HepG2 (cell line): Measurements from ENCODE around the gene QRICH2. TPM values are rescaled to one million over a fixed set of nuclear protein-coding genes. Genes with fewer than 3 reads are reported as not detected.

Experiments used
- ATAC-seq: fragments of 200-7000 bp; cut with Tn5 transposase; 3 replicates; pipeline ENCODE4 v1.9.1; 2020; ENCODE audit warnings: mild to moderate bottlenecking, moderate library complexity
- BruUV-seq: library from RNA; stranded (reverse); fragments of 400-500 nt; replicated peaks from 2 replicates; lab custom pipeline; 2021; lab: Mats Ljungman, UMichigan
- CTCF ChIA-PET: fragments of 300-600 bp; formaldehyde crosslinking; extraction: SDS; loops from one replicate; lab custom pipeline; 2021; ENCODE audit warnings: low total read pairs, inconsistent platforms, low intra/inter-chr PET ratio; lab: Yijun Ruan, JAX
- POLR2A ChIA-PET: fragments of 350-600 bp; sonication (Branson Sonifier 250); formaldehyde crosslinking; loops from one replicate; lab custom pipeline; 2020; ENCODE audit warnings: antibody characterized with exemption, inconsistent platforms; lab: Yijun Ruan, JAX
- DNase-seq: peaks from one replicate; pipeline ENCODE4 v3.0.0-alpha.2; 2015; ENCODE audit warnings: low spot score
- FAIRE-seq: peaks from 3 replicates; lab custom pipeline; 2011; peaks lifted over from hg19 to GRCh38; lab: Jason Lieb, UNC
- H2AFZ ChIP-seq: one replicate; pipeline ENCODE4 v1.6.1; 2011; ENCODE audit warnings: low read length, inconsistent platforms
- H3K27ac ChIP-seq: fragments of 300-600 bp; 3 replicates; pipeline ENCODE4 v1.8.0; 2011; ENCODE audit warnings: mixed run types, mild to moderate bottlenecking, mixed read lengths, low read length, inconsistent platforms; ENCODE audit not compliant: insufficient read depth; ENCODE audit errors: extremely low read length
- H3K27me3 ChIP-seq, 2 experiments: fragments of 200-600 bp in 1 of 2; 2 replicates in 1 of 2; 3 replicates in 1 of 2; pipeline versions ENCODE4 v1.6.0 to v1.8.0; 2011; ENCODE audit warnings: low read length in 2 of 2, mild to moderate bottlenecking in 2 of 2, moderate library complexity in 2 of 2, inconsistent platforms in 1 of 2; ENCODE audit not compliant: insufficient read depth in 2 of 2, control insufficient read depth in 1 of 2
- H3K36me3 ChIP-seq, 2 experiments: fragments of 200-600 bp in 1 of 2; replicated peaks in 1 of 2; 2 replicates in 1 of 2; 3 replicates in 1 of 2; pipeline versions ENCODE4 v1.5.1 to v1.8.0; 2011; ENCODE audit warnings: low read length in 2 of 2, inconsistent platforms in 1 of 2; ENCODE audit not compliant: insufficient read depth in 2 of 2, control insufficient read depth in 1 of 2
- H3K4me1 ChIP-seq: 2 replicates; pipeline ENCODE4 v1.5.1; 2012; ENCODE audit warnings: low read length, inconsistent platforms; ENCODE audit not compliant: insufficient read depth
- H3K4me2 ChIP-seq: 2 replicates; pipeline ENCODE4 v1.6.0; 2011; ENCODE audit warnings: low read depth, low read length, inconsistent platforms
- H3K4me3 ChIP-seq, 3 experiments: fragments of 200-600 bp in 1 of 3; sonication (generic), shearing (Covaris generic) in 1 of 3; replicated peaks in 1 of 3; 2 replicates each; pipeline ENCODE4 v1.5.1; 2011 to 2016; ENCODE audit warnings: low read length in 3 of 3, inconsistent platforms in 2 of 3, low read depth in 2 of 3, mild to moderate bottlenecking in 2 of 3, control low read depth in 1 of 3, mixed read lengths in 1 of 3; ENCODE audit not compliant: insufficient read depth in 1 of 3
- H3K79me2 ChIP-seq: one replicate; pipeline ENCODE4 v1.6.1; 2011; ENCODE audit warnings: low read length, inconsistent platforms; ENCODE audit not compliant: insufficient read depth
- H3K9ac ChIP-seq: 2 replicates; pipeline ENCODE4 v1.6.0; 2011; ENCODE audit warnings: mild to moderate bottlenecking, low read depth, low read length, inconsistent platforms; ENCODE audit not compliant: insufficient read depth
- H3K9me3 ChIP-seq: 2 replicates; pipeline ENCODE4 v1.5.1; 2012; ENCODE audit warnings: mild to moderate bottlenecking, low read length
- H4K20me1 ChIP-seq: 2 replicates; pipeline ENCODE4 v1.6.0; 2011; ENCODE audit warnings: inconsistent platforms, mild to moderate bottlenecking, low read length, moderate library complexity; ENCODE audit not compliant: insufficient read depth
- HCFC1 ChIP-seq: fragments of 150-350 bp; IDR thresholded peaks from 2 replicates; pipeline ENCODE4 v1.6.1; 2014; ENCODE audit warnings: low read depth, low read length
- MAFF ChIP-seq: IDR thresholded peaks from 2 replicates; pipeline ENCODE4 v1.6.1; 2011; ENCODE audit warnings: low read depth, low read length, improper control_type of control experiment
- MAFK ChIP-seq, 2 experiments: IDR thresholded peaks in 1 of 2; conservative IDR thresholded peaks in 1 of 2; 2 replicates each; pipeline ENCODE4 v1.6.1; 2011; ENCODE audit warnings: improper control_type of control experiment in 2 of 2, low read length in 2 of 2
- NFE2 ChIP-seq: sonication (generic); formaldehyde crosslinking; IDR thresholded peaks from 2 replicates; pipeline ENCODE4 v1.4.0; 2020; ENCODE audit warnings: missing genetic modification reagents
- NFE2L2 ChIP-seq: fragments of 150-350 bp; IDR thresholded peaks from 2 replicates; pipeline ENCODE4 v1.6.1; 2014; ENCODE audit warnings: low read length
- ZBTB21 ChIP-seq: sonication (generic); formaldehyde crosslinking; IDR thresholded peaks from 2 replicates; pipeline ENCODE4 v1.4.0; 2020; ENCODE audit warnings: missing genetic modification reagents
- ZFP36 ChIP-seq: fragments of 150-350 bp; IDR thresholded peaks from 2 replicates; pipeline ENCODE4 v1.6.1; 2018; ENCODE audit warnings: borderline replicate concordance, low read length, low read depth; ENCODE audit not compliant: partially characterized antibody
- ZFP90 ChIP-seq: sonication (generic); formaldehyde crosslinking; IDR thresholded peaks from 2 replicates; pipeline ENCODE4 v1.8.0; 2022; ENCODE audit warnings: missing genetic modification reagents, mild to moderate bottlenecking, inconsistent platforms, borderline replicate concordance
- ZNF30 ChIP-seq: sonication (generic); formaldehyde crosslinking; IDR thresholded peaks from 2 replicates; pipeline ENCODE4 v1.5.0; 2020; ENCODE audit warnings: mild to moderate bottlenecking, missing genetic modification reagents
- ZNF660 ChIP-seq: sonication (generic); formaldehyde crosslinking; IDR thresholded peaks from 2 replicates; pipeline ENCODE4 v1.5.1; 2020; ENCODE audit warnings: mild to moderate bottlenecking, low read depth, missing genetic modification reagents, borderline replicate concordance
- ZNF850 ChIP-seq: sonication (generic); formaldehyde crosslinking; conservative IDR thresholded peaks from 2 replicates; pipeline ENCODE4 v1.9.0; 2021; ENCODE audit warnings: mild to moderate bottlenecking, missing genetic modification reagents
- WGBS: methylation state at CpG from one replicate; pipeline ENCODE4 v1.1.6; 2017; ENCODE audit warnings: low lambda C conversion rate; 5-methylcytosine and 5-hydroxymethylcytosine counted together
- in situ Hi-C: cut with HindIII; loops from 2 replicates; pipeline ENCODE4 v1.10.0; 2017; ENCODE audit warnings: low pct_unique_long_range_greater_than_20kb; ENCODE audit not compliant: extremely low pct_ligation_motif_present
- intact Hi-C: fragments of 100-400 bp; cut with micrococcal nuclease; formaldehyde crosslinking; loops from one replicate; pipeline ENCODE4 v1.10.0; 2022; ENCODE audit not compliant: unreplicated experiment
- polyA plus RNA-seq, 8 experiments: library from polyadenylated mRNA; depleted of rRNA in 3 of 8; stranded (reverse) in 7 of 8; unstranded in 1 of 8; fragments of >200 nt; fragmentation: Illumina TruSeq in 4 of 8; extraction: Trizol in 4 of 8; gene quantifications; 2 replicates each; pipeline versions ENCODE4 v1.2.1 to v1.2.3, GENCODE V29; 2011 to 2016; ENCODE audit warnings: low read depth in 4 of 8, missing spikeins in 1 of 8, mixed read lengths in 1 of 8; ENCODE audit not compliant: insufficient read depth in 1 of 8
- total RNA-seq, 5 experiments: library from RNA; depleted of rRNA; stranded (reverse); fragments of >200 nt; fragmentation: Illumina TruSeq; extraction: Trizol; gene quantifications; 2 replicates each; pipeline ENCODE4 v1.2.3, GENCODE V29; 2016; ENCODE audit warnings: low read depth in 1 of 5
- TF ChIP-seq, protein P1 (sequence below): sonication (generic); formaldehyde crosslinking; IDR thresholded peaks from 2 replicates; pipeline ENCODE4 v1.4.0; 2020; ENCODE audit warnings: missing genetic modification reagents, mild to moderate bottlenecking, borderline replicate concordance
- TF ChIP-seq, protein P2 (sequence below): sonication (generic); formaldehyde crosslinking; IDR thresholded peaks from 2 replicates; pipeline ENCODE4 v1.8.0; 2022; ENCODE audit warnings: missing genetic modification reagents, mild to moderate bottlenecking, inconsistent platforms, borderline replicate concordance

QRICH2 gene
- total and polyA plus RNA-seq, 2 of the 13 experiments (the other 11 are each of a cell fraction or from before 2014, with no cell fraction given): 3.7 to 5.7 TPM

DNA sequence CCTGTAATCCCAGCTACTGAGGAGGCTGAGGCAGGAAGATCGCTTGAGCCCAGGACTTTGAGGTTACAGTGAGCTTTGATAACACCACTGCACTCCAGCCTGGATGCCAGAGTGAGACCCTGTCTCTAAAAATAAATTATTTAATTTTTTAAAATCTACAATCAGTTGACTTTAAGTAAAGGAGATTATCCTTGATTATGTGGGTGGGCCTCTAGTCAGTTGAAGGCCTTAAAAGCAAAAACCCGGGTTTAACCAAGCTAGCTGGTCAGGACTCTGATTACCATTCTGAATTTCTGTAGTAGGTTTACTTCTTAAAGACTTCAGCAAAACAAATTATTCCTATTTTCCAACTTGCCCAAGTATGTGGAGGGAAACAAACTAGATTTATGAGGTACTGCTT, 72.2 kb downstream of the QRICH2 start (continued):
- TF ChIP-seq HCFC1: no peak

DNA sequence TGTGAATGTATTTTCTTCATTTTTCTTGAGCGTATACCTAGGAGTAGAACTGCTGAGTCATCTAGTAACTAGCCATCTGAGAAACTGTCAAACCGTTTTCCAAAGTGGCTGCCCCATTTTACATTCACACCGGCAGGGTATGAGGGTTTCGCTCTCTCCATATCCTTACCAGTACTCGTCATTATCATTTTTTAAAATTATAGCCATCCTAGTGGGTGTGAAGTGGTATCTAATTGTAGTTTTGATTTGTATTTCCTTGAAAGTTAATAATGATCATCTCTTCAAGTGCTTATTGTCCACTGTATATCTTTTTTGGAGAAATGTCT, 73.8 kb downstream of the QRICH2 start:
- POLR2A ChIA-PET: no interaction called here
- in situ Hi-C loops: no loop called here
- FAIRE-seq (no peak), ATAC-seq (no peak), DNase-seq (no peak)
- Histone ChIP-seq H3K27ac (no peak overlapping the region), H4K20me1 (no peaks in the 10 kb centered on the region), H3K79me2 (no peaks in the 10 kb centered on the region), H3K4me2 (no peak overlapping the region), H3K4me1 (peaks cover 21% of the 10 kb centered on the region), H2AFZ (no peak overlapping the region), H3K36me3 (no peaks in the 10 kb centered on the region), H3K9me3 (no peaks in the 10 kb centered on the region), H3K4me3 (no peak overlapping the region), H3K9ac (no peak overlapping the region), H3K27me3 (peaks cover 4 to 7% of the 10 kb centered on the region in 2 experiments; a peak in 4 of 5 replicates)
- TF ChIP-seq, protein P1, sequence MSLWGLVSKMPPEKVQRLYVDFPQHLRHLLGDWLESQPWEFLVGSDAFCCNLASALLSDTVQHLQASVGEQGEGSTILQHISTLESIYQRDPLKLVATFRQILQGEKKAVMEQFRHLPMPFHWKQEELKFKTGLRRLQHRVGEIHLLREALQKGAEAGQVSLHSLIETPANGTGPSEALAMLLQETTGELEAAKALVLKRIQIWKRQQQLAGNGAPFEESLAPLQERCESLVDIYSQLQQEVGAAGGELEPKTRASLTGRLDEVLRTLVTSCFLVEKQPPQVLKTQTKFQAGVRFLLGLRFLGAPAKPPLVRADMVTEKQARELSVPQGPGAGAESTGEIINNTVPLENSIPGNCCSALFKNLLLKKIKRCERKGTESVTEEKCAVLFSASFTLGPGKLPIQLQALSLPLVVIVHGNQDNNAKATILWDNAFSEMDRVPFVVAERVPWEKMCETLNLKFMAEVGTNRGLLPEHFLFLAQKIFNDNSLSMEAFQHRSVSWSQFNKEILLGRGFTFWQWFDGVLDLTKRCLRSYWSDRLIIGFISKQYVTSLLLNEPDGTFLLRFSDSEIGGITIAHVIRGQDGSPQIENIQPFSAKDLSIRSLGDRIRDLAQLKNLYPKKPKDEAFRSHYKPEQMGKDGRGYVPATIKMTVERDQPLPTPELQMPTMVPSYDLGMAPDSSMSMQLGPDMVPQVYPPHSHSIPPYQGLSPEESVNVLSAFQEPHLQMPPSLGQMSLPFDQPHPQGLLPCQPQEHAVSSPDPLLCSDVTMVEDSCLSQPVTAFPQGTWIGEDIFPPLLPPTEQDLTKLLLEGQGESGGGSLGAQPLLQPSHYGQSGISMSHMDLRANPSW (CRISPR knock-in tag): no peak
- TF ChIP-seq, protein P2, sequence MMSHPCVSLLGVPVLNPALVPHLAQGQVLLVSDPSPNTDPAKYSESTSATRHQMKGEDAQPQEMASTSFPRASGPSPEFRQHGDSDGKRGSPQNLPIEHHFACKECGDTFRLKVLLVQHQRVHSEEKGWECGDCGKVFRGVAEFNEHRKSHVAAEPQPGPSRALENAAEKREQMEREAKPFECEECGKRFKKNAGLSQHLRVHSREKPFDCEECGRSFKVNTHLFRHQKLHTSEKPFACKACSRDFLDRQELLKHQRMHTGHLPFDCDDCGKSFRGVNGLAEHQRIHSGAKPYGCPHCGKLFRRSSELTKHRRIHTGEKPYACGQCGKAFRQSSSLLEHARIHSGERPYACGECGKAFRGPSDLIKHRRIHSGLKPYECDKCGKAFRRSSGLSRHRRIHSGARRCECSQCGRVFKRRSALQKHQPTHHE (CRISPR knock-in tag): no peak
- TF ChIP-seq ZNF660 (no peak), MAFF (peak; percentile 92), NFE2 (peak; percentile 55; the same call in 1 of the 2 replicates), ZBTB21 (CRISPR knock-in tag) (no peak), ZFP90 (no peak), ZNF30 (no peak), ZFP36 (no peak), ZNF850 (CRISPR knock-in tag) (no peak), NFE2L2 (peak; percentile 95), MAFK (conservative IDR thresholded peaks at IDR 0.05 in 1 of 2, IDR thresholded peaks at IDR 0.05 in 1 of 2; ENCODE audit: low read length in 2 of 2) (peak; percentile 94 to 96)
- intact Hi-C loops: no loop called here
- CTCF ChIA-PET: no interaction called here
- BruUV-seq: no TSS peak
- WGBS: 71% methylated on average over 5 of the region's 5 CpGs
